ENCODE results near the gene FRMD4A. TPM values are rescaled to one million over a fixed set of nuclear protein-coding genes. Genes with fewer than 3 reads are reported as not detected.

Gene FRMD4A
- total and polyA plus RNA-seq, 11 donors = 12.2 to 58.1 (median 28.1) TPM

GRCh38 chr10:13823096-13823708, 507.5 kb downstream of the FRMD4A start:
- H3K27me3 ChIP-seq = no peaks in the 10 kb centered on the region
- TF ChIP-seq POLR2A (IDR thresholded peaks at IDR 0.05) (no peak), CTCF (IDR thresholded peaks at IDR 0.05) (no peak)
- H3K27ac ChIP-seq = no peak overlapping the region
- intact Hi-C loops (cut with DNase I) = no loop called here
- ATAC-seq = no peak
- peaks cover 0 to 27% (median 14%) of the 10 kb centered on the region in 12 donors for H3K4me1 ChIP-seq
- no peaks in the 10 kb centered on the region for H3K9me3 ChIP-seq
- no peak overlapping the region for H3K4me3 ChIP-seq
- H3K36me3 ChIP-seq = no peaks in the 10 kb centered on the region
- no peak for DNase-seq
- WGBS, 4 donors = 58 to 67% (median 66%) methylated on average over 8 of the region's 8 CpGs

- TF ChIP-seq CTCF (IDR thresholded peaks at IDR 0.05) (no peak), POLR2A (IDR thresholded peaks at IDR 0.05) (no peak)
- intact Hi-C loops (cut with DNase I) = no loop called here
- no peaks in the 10 kb centered on the region for H3K27me3 ChIP-seq
- no peaks in the 10 kb centered on the region for H3K9me3 ChIP-seq
- H3K4me1 ChIP-seq = peaks cover 0 to 29% (median 14%) of the 10 kb centered on the region in 12 donors
- no peak overlapping the region for H3K27ac ChIP-seq
- no peaks in the 10 kb centered on the region for H3K36me3 ChIP-seq
- no peak for ATAC-seq
- H3K4me3 ChIP-seq = no peak overlapping the region
- no peak for DNase-seq
- WGBS, 4 donors = 63 to 95% (median 93%) methylated on average over 1 to 3 of the region's 3 CpGs
Observed at GRCh38 chr10:13822490-13822889, 508.2 kb downstream of the FRMD4A start.

GRCh38 chr10:13820964-13821337, 509.8 kb downstream of the FRMD4A start:
- Histone ChIP-seq H3K27ac (peak overlapping the region; percentile 4 to 78 (median 66)), H3K9me3 (peaks cover 0 to 5% (median 0%) of the 10 kb centered on the region in 12 donors), H3K4me1 (peaks cover 5 to 40% (median 22%) of the 10 kb centered on the region in 12 donors), H3K36me3 (no peaks in the 10 kb centered on the region), H3K27me3 (no peaks in the 10 kb centered on the region), H3K4me3 (peak overlapping the region in 5 of 12 donors; percentile 4 to 36 (median 16))
- 21 to 57% (median 43%) methylated on average over 8 to 9 of the region's 9 CpGs for WGBS, 4 donors
- no peak for TF ChIP-seq POLR2A (IDR thresholded peaks at IDR 0.05)
- no peak for TF ChIP-seq CTCF (IDR thresholded peaks at IDR 0.05)
- intact Hi-C loops (cut with DNase I) = no loop called here
- DNase-seq (peak; percentile 45 to 76 (median 58)), ATAC-seq (peak; percentile 45 to 84 (median 64))

DNA sequence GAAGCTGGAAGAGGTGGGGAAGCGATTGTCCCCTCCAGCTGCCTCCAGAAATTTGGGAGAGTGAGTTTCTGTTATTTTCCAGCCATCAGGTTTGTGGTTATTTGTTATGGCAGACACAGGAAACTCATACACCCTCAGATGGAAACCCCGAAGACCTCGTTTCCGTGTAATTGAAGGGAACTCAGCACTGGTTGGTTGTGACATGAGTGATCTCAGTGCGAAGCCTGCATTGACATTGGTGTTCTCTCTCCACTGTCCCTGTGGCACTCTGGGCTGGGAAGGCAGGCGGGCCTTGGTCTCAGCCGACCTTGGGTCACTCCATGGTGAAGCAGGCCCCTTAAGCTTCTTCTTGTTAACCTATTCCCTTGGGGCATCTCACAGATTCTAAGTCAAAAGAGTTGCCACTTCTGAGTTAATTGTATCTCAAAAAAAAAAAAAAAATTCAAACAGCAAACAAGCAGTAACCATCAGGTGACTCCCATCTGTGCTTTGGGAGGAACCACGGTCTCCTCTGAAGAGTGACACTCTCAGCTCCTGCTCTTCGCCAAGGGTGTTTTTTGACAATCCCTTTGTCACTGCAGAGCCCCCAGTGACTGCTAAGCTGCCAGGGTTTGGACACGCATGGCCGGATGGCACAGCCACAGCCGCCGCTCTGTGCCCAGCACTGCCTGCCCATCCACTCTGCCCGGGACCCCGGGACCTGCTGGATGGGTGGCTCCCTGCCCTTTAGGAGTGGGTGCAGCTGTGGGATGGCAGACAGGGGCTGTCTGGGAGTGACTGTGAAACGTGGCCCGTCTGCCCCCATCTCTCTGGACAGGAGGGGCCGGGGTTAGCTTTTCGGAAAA, 510.4 kb downstream of the FRMD4A start:
- TF ChIP-seq POLR2A (IDR thresholded peaks at IDR 0.05) (no peak), CTCF (IDR thresholded peaks at IDR 0.05) (no peak)
- H3K27me3 ChIP-seq = no peaks in the 10 kb centered on the region
- intact Hi-C loops (cut with DNase I) = no loop called here
- ATAC-seq = peak in 1 of 4 donors; percentile 7
- no peaks in the 10 kb centered on the region for H3K36me3 ChIP-seq
- peak overlapping the region in 5 of 12 donors; percentile 4 to 36 (median 16) for H3K4me3 ChIP-seq
- peak overlapping the region; percentile 4 to 78 (median 66) for H3K27ac ChIP-seq
- H3K4me1 ChIP-seq = peaks cover 5 to 40% (median 22%) of the 10 kb centered on the region in 12 donors
- H3K9me3 ChIP-seq = peaks cover 0 to 10% (median 0%) of the 10 kb centered on the region in 12 donors
- 67 to 81% (median 75%) methylated on average over 13 to 19 of the region's 19 CpGs for WGBS, 4 donors
- DNase-seq = no peak

Measured in heart left ventricle (tissue), 16 donors.